Thymus (tissue), 11 donors: Measurements from ENCODE around the gene FSHB. TPM values are rescaled to one million over a fixed set of nuclear protein-coding genes. Genes with fewer than 3 reads are reported as not detected.

ENCODE experiments used
- DNase-seq, 9 donors: peaks; one replicate each; pipeline ENCODE4 v3.0.0-alpha.2; 2013; ENCODE audit warnings: low spot score in 9 of 9, low read depth in 6 of 9, missing footprints in 1 of 9
- H3K27ac ChIP-seq, 2 donors: one replicate each; pipeline ENCODE4 v1.5.1; 2013; ENCODE audit warnings: control low read depth in 1 of 2, low read depth in 1 of 2, low read length in 1 of 2, mild to moderate bottlenecking in 1 of 2, moderate library complexity in 1 of 2
- H3K27me3 ChIP-seq, 2 donors: one replicate each; pipeline ENCODE4 v1.5.1; 2013; ENCODE audit warnings: low read length in 1 of 2; ENCODE audit not compliant: control insufficient read depth in 2 of 2, insufficient read depth in 1 of 2
- H3K36me3 ChIP-seq, 2 donors: one replicate each; pipeline ENCODE4 v1.5.1; 2013; ENCODE audit warnings: low read length in 1 of 2, mild to moderate bottlenecking in 1 of 2, moderate library complexity in 1 of 2; ENCODE audit not compliant: control insufficient read depth in 2 of 2, insufficient read depth in 2 of 2
- H3K4me1 ChIP-seq, 2 donors: one replicate each; pipeline ENCODE4 v1.5.1; 2013; ENCODE audit warnings: low read length in 2 of 2; ENCODE audit not compliant: control insufficient read depth in 2 of 2, insufficient read depth in 2 of 2
- H3K4me3 ChIP-seq, 2 donors: one replicate each; pipeline ENCODE4 v1.5.1; 2013; ENCODE audit warnings: low read length in 2 of 2, control low read depth in 1 of 2, mild to moderate bottlenecking in 1 of 2
- H3K9me3 ChIP-seq, 2 donors: one replicate each; pipeline ENCODE4 v1.5.1; 2013; ENCODE audit warnings: low read length in 1 of 2, mild to moderate bottlenecking in 1 of 2; ENCODE audit not compliant: control insufficient read depth in 2 of 2, insufficient read depth in 1 of 2
- WGBS: extraction: QIAGEN DNeasy Blood & Tissue Kit; methylation state at CpG from one replicate; pipeline ENCODE4 v1.1.7; 2013; 5-methylcytosine and 5-hydroxymethylcytosine counted together
- polyA plus RNA-seq: library from polyadenylated mRNA; stranded (reverse); fragments of 200-250 nt; gene quantifications from one replicate; pipeline ENCODE4 v1.2.3, GENCODE V29; 2013
- total RNA-seq: library from RNA; stranded (reverse); fragments of 120-200 nt; gene quantifications from one replicate; pipeline ENCODE4 v1.2.4, GENCODE V29; 2013
- donor health status: healthy.

The FSHB gene
- total and polyA plus RNA-seq, 2 donors, result 0.05 to 0.30 TPM

- no peak overlapping the region for H3K27ac ChIP-seq
- peak in 1 of 9 donors; percentile 7 for DNase-seq
These were observed 51.4 kb downstream of the FSHB start for GRCh38 chr11:30282289-30282631.

More at GRCh38 chr11:30282289-30282631, 51.4 kb downstream of the FSHB start:
- peaks cover 0 to 9% of the 10 kb centered on the region in 2 donors for H3K4me1 ChIP-seq
- no peak overlapping the region for H3K4me3 ChIP-seq
- WGBS, result 10% methylated on average over 3 of the region's 3 CpGs
- H3K9me3 ChIP-seq, result no peaks in the 10 kb centered on the region
- H3K27me3 ChIP-seq, result no peaks in the 10 kb centered on the region
- no peaks in the 10 kb centered on the region for H3K36me3 ChIP-seq

Other genes starting within 250 kb of the FSHB start
- gene KCNA4, start 214.0 kb upstream of the FSHB start, total RNA-seq, result 0.09 TPM
- 0.07 TPM for gene KCNA4, start 214.0 kb upstream of the FSHB start, polyA plus RNA-seq
- 33.7 TPM for gene ARL14EP, start 92.1 kb downstream of the FSHB start, total RNA-seq
- 25.4 TPM for gene ARL14EP, start 92.1 kb downstream of the FSHB start, polyA plus RNA-seq